Measurements from ENCODE around the gene JARID2.
"Not testable (repeated sequence)": the region's sequence is repeated elsewhere in the genome, so short reads cannot be mapped to it uniquely, and the experiment has no call there.

The JARID2 gene

GRCh38 chr6:15412767-15413166, 166.9 kb downstream of the JARID2 start:
- DNase-seq = no peak

- DNase-seq = no peak
Measured at GRCh38 chr6:15413466-15414234, 167.8 kb downstream of the JARID2 start.

GRCh38 chr6:15414235-15414612, 168.4 kb downstream of the JARID2 start:
- DNase-seq = no peak

GRCh38 chr6:15415622-15416021, 169.8 kb downstream of the JARID2 start:
- DNase-seq = not testable (repeated sequence)

- DNase-seq = no peak
Measured at GRCh38 chr6:15416932-15417509, 171.2 kb downstream of the JARID2 start.

- no peak for DNase-seq
Measured at GRCh38 chr6:15417811-15418210, 171.9 kb downstream of the JARID2 start.

GRCh38 chr6:15419493-15419892, 173.6 kb downstream of the JARID2 start:
- no peak for DNase-seq

GRCh38 chr6:15420959-15421438, 175.1 kb downstream of the JARID2 start:
- no peak for DNase-seq

GRCh38 chr6:15421945-15422733, 176.3 kb downstream of the JARID2 start:
- no peak for DNase-seq

GRCh38 chr6:15423286-15423993, 177.6 kb downstream of the JARID2 start:
- DNase-seq = no peak

GRCh38 chr6:15425947-15426346, 180.1 kb downstream of the JARID2 start:
- no peak for DNase-seq

- DNase-seq = no peak
Measured at GRCh38 chr6:15426395-15426794, 180.5 kb downstream of the JARID2 start.

GRCh38 chr6:15426901-15427300, 181.0 kb downstream of the JARID2 start:
- no peak for DNase-seq

- peak in 2 of 56 donors; percentile 20 to 43 for DNase-seq
Measured at GRCh38 chr6:15427331-15428070, 181.6 kb downstream of the JARID2 start.

- DNase-seq = no peak
Measured at GRCh38 chr6:15429141-15430110, 183.6 kb downstream of the JARID2 start.

GRCh38 chr6:15430186-15430585, 184.3 kb downstream of the JARID2 start:
- no peak for DNase-seq

- DNase-seq = peak in 2 of 56 donors; percentile 18 to 27
Measured at GRCh38 chr6:15430931-15431405, 185.1 kb downstream of the JARID2 start.

- DNase-seq = no peak
Measured at GRCh38 chr6:15431762-15432483, 186.1 kb downstream of the JARID2 start.

GRCh38 chr6:15433511-15433861, 187.6 kb downstream of the JARID2 start:
- no peak for DNase-seq

Measured in amygdala (tissue), 56 donors.